Heart left ventricle (tissue), 13 donors: ENCODE data around the gene ELOB.

ENCODE experiments used
- POLR2A ChIP-seq, 2 donors: fragments of 450-650 bp; IDR thresholded peaks; one replicate each; pipeline ENCODE4 v1.6.1; 2017; ENCODE audit warnings: antibody characterized with exemption in 2 of 2, mild to moderate bottlenecking in 2 of 2, moderate library complexity in 2 of 2
- TF ChIP-seq, protein P1 (sequence below), 12 donors: fragments of 200-600 bp; sonication (generic) in 4 of 12; IDR thresholded peaks; one replicate each; pipeline versions ENCODE4 v1.5.0 to v1.8.0; 2018 to 2022; ENCODE audit warnings: antibody characterized with exemption in 12 of 12, mild to moderate bottlenecking in 5 of 12
- donor health status: ischemic (EF 13 %, LVEDD 7.1; RV severe dilation, severe dysfunction).
- donor health status: DM: no; HTN: yes; CAD: no.
- donor health status: DM: no; HTN: no; CAD: no.
- donor health status: ischemic (EF 25% LVEDD 6.9; RV normal size, moderate dysfunction).
- donor health status: ischemic (EF 25% LVEDD 5.7; RV mildly dilated, moderate dysfunction).
- donor health status: ischemic (EF 35%, LVEDD 5.7; RV mildly dilated, moderate dysfunction).
- donor health status: nonischemic (EF 11% LVEDD 7.7; RV severe dilation, severe dysfunction).
- donor health status: DM: yes; HTN: yes; CAD: no.
- donor health status: PGD.
- donor health status: ischemic (EF 29% LVEDD 5.4; RV normal size, mild dysfunction).
- donor health status: nonischemic (EF 23%, LVEDD 6.1; RV moderate dilation, normal function).

DNA sequence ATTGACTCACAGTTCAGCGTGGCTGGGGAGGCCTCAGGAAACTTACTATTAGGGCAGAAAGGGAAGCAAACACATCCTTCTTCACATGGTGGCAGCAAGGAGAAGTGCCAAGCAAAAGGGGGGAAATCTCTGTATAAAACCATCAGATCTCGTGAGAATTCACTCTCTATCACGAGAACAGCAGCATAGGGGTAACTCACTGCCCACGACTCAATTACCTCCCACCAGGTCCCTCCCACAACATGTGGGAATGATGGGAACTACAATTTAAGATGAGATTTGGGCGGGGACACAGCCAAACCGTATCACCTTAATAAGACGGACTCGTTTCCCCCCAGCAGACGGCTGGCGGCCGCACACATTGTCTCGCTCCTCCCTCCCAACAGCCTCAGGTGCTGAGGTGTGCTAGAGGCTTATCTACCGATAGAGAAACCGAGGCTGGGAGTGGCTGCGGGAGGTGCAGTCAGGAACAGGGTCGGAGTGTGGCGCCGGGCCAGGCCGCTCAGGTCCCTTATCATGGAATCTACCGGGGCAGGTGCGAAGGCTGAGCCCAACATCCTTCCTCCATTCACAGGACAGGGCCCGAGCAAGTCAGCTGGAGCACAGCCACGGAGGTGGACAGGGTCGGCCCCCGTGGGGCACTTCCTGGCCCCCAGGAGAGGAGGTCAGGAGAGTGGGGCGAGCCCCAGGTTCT is 48.1 kb upstream of the ELOB start:
- TF ChIP-seq POLR2A (IDR thresholded peaks at IDR 0.05), result no peak
- TF ChIP-seq, protein P1, sequence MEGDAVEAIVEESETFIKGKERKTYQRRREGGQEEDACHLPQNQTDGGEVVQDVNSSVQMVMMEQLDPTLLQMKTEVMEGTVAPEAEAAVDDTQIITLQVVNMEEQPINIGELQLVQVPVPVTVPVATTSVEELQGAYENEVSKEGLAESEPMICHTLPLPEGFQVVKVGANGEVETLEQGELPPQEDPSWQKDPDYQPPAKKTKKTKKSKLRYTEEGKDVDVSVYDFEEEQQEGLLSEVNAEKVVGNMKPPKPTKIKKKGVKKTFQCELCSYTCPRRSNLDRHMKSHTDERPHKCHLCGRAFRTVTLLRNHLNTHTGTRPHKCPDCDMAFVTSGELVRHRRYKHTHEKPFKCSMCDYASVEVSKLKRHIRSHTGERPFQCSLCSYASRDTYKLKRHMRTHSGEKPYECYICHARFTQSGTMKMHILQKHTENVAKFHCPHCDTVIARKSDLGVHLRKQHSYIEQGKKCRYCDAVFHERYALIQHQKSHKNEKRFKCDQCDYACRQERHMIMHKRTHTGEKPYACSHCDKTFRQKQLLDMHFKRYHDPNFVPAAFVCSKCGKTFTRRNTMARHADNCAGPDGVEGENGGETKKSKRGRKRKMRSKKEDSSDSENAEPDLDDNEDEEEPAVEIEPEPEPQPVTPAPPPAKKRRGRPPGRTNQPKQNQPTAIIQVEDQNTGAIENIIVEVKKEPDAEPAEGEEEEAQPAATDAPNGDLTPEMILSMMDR (IDR thresholded peaks at IDR 0.05), result no peak
